PC-3 (cell line): ENCODE results near the gene INS. TPM values are rescaled to one million over a fixed set of nuclear protein-coding genes. Genes with fewer than 3 reads are reported as not detected.

Experiments
- ATAC-seq: fragments of 200-7000 bp; cut with Tn5 transposase; 2 replicates; pipeline ENCODE4 v1.9.1; 2020; ENCODE audit warnings: mild to moderate bottlenecking, moderate library complexity
- BruUV-seq: library from RNA; stranded (reverse); fragments of 400-500 nt; replicated peaks from 2 replicates; lab custom pipeline; 2021; lab: Mats Ljungman, UMichigan
- CTCF ChIA-PET: fragments of 300-600 bp; sonication (Branson Sonifier 250); formaldehyde crosslinking; loops from one replicate; lab custom pipeline; 2022; ENCODE audit warnings: antibody characterized with exemption; lab: Charles Lee
- POLR2A ChIA-PET: fragments of 300-600 bp; sonication (Branson Sonifier 250); formaldehyde crosslinking; loops from one replicate; lab custom pipeline; 2022; ENCODE audit warnings: antibody characterized with exemption; ENCODE audit not compliant: unreplicated experiment; lab: Charles Lee
- DNase-seq: peaks from one replicate; pipeline ENCODE4 v3.0.0-alpha.2; 2015
- H2AFZ ChIP-seq: fragments of 300-600 bp; sonication (generic); 2 replicates; pipeline ENCODE4 v1.6.0; 2016; ENCODE audit warnings: antibody characterized with exemption, low read length
- H3F3A ChIP-seq: fragments of 300-600 bp; sonication (generic); one replicate; pipeline ENCODE4 v1.6.0; 2017; ENCODE audit warnings: antibody characterized with exemption, low read length, control low read depth, mild to moderate bottlenecking; ENCODE audit not compliant: unreplicated experiment
- H3K27ac ChIP-seq: fragments of 300-600 bp; sonication (generic); 2 replicates; pipeline ENCODE4 v1.5.1; 2016; ENCODE audit warnings: mild to moderate bottlenecking, low read length
- H3K27me3 ChIP-seq: fragments of 300-600 bp; sonication (generic); 2 replicates; pipeline ENCODE4 v1.6.1; 2016; ENCODE audit warnings: low read length, mixed read lengths
- H3K36me3 ChIP-seq: fragments of 300-600 bp; sonication (generic); 2 replicates; pipeline ENCODE4 v1.6.1; 2016; ENCODE audit warnings: low read depth, mixed run types, low read length, mixed read lengths
- H3K4me1 ChIP-seq: fragments of 300-600 bp; sonication (generic); 2 replicates; pipeline ENCODE4 v1.5.1; 2016; ENCODE audit warnings: low read length; ENCODE audit not compliant: insufficient read depth
- H3K4me2 ChIP-seq: fragments of 300-600 bp; sonication (generic); 2 replicates; pipeline ENCODE4 v1.6.0; 2016; ENCODE audit warnings: low read length
- H3K4me3 ChIP-seq: fragments of 300-600 bp; sonication (generic); 2 replicates; pipeline ENCODE4 v1.5.1; 2016; ENCODE audit warnings: mild to moderate bottlenecking, low read length, mixed read lengths
- H3K79me2 ChIP-seq: fragments of 300-600 bp; sonication (generic); 2 replicates; pipeline ENCODE4 v1.6.1; 2017; ENCODE audit warnings: low read length, mixed read lengths
- H3K9ac ChIP-seq: fragments of 300-600 bp; sonication (generic); 2 replicates; pipeline ENCODE4 v1.6.0; 2016; ENCODE audit warnings: mild to moderate bottlenecking, low read length
- H3K9me2 ChIP-seq: fragments of 300-600 bp; sonication (generic); replicated peaks from 2 replicates; pipeline ENCODE4 v1.6.1; 2016; ENCODE audit warnings: mixed run types, low read length, mixed read lengths
- H3K9me3 ChIP-seq: fragments of 300-600 bp; sonication (generic); 2 replicates; pipeline ENCODE4 v1.6.1; 2016; ENCODE audit warnings: low read length, mixed read lengths
- H4K20me1 ChIP-seq: fragments of 300-600 bp; sonication (generic); 2 replicates; pipeline ENCODE4 v1.6.1; 2016; ENCODE audit warnings: low read length, mixed read lengths
- EZH2 ChIP-seq: fragments of 300-600 bp; sonication (generic); IDR thresholded peaks from one replicate; pipeline ENCODE4 v1.6.1; 2017; ENCODE audit warnings: antibody characterized with exemption, mild to moderate bottlenecking, low read length; ENCODE audit not compliant: unreplicated experiment
- EZH2phosphoT487 ChIP-seq: fragments of 300-600 bp; sonication (generic); IDR thresholded peaks from 2 replicates; pipeline ENCODE4 v1.6.1; 2018; ENCODE audit warnings: mild to moderate bottlenecking, antibody characterized with exemption, low read length, borderline replicate concordance
- intact Hi-C: fragments of 100-400 bp; cut with micrococcal nuclease; formaldehyde crosslinking; loops from 2 replicates; pipeline ENCODE4 v1.9.0; 2023
- total RNA-seq: library from RNA; depleted of rRNA; stranded (reverse); fragments of >200 nt; gene quantifications from 2 replicates; pipeline ENCODE4 v1.2.3, GENCODE V29; 2014
- TF ChIP-seq, protein P1 (sequence below): fragments of 300-600 bp; sonication (generic); conservative IDR thresholded peaks from 2 replicates; pipeline ENCODE4 v1.5.1; 2017; ENCODE audit warnings: antibody characterized with exemption, low read depth, mild to moderate bottlenecking, low read length

Gene INS
- total RNA-seq, 1 experiment from 2014 or later, result not detected

DNA sequence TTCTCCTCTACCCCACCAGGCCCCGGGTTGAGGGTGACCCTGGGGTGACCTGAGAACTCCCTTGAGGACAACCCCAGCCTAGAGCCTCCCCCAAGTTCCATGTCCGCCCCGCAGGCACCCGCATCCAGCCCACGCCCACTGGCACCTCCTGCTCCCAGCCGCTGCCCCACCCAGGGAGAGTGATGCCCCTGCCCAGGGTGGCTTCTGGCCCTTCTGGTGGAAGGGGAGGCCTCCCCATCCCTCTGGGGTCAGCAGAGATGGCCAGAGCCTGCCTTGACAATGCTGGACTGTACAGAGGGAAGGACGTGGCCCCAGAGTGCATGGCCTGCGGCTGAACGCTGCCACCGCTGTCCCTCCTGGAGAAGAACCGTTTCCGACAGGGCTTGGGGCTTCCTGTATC, 11.7 kb upstream of the INS start:
- Histone ChIP-seq H3K4me1 (peaks cover 30% of the 10 kb centered on the region), H3K9me2 (no peaks in the 10 kb centered on the region), H3K9me3 (no peaks in the 10 kb centered on the region), H3K27ac (no peak overlapping the region), H3K9ac (no peak overlapping the region), H3K4me3 (no peak overlapping the region), H4K20me1 (no peaks in the 10 kb centered on the region), H3K36me3 (no peaks in the 10 kb centered on the region), H3F3A (no peaks in the 10 kb centered on the region), H3K79me2 (no peaks in the 10 kb centered on the region), H2AFZ (no peak overlapping the region), H3K27me3 (no peaks in the 10 kb centered on the region), H3K4me2 (no peak overlapping the region)
- no peak for TF ChIP-seq EZH2
- no peak for TF ChIP-seq EZH2phosphoT487
- TF ChIP-seq, protein P1, sequence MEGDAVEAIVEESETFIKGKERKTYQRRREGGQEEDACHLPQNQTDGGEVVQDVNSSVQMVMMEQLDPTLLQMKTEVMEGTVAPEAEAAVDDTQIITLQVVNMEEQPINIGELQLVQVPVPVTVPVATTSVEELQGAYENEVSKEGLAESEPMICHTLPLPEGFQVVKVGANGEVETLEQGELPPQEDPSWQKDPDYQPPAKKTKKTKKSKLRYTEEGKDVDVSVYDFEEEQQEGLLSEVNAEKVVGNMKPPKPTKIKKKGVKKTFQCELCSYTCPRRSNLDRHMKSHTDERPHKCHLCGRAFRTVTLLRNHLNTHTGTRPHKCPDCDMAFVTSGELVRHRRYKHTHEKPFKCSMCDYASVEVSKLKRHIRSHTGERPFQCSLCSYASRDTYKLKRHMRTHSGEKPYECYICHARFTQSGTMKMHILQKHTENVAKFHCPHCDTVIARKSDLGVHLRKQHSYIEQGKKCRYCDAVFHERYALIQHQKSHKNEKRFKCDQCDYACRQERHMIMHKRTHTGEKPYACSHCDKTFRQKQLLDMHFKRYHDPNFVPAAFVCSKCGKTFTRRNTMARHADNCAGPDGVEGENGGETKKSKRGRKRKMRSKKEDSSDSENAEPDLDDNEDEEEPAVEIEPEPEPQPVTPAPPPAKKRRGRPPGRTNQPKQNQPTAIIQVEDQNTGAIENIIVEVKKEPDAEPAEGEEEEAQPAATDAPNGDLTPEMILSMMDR, result no peak
- no TSS peak for BruUV-seq
- no peak for DNase-seq
- POLR2A ChIA-PET, result no interaction called here
- no peak for ATAC-seq
- CTCF ChIA-PET, result no interaction called here
- intact Hi-C loops, result no loop called here

- intact Hi-C loops, result no loop called here
- H3K36me3 ChIP-seq, result no peaks in the 10 kb centered on the region
- TF ChIP-seq EZH2phosphoT487, result no peak
- no TSS peak for BruUV-seq
- POLR2A ChIA-PET, result interaction anchor here (0.6 kb wide), 1 partner anchor 176 kb away, joined by 4 read pairs; no protein-coding TSS in a partner anchor
- no peak within 1 kb of the TSS for H3K4me2 ChIP-seq
- no peaks in the 10 kb centered on the region for H3K9me2 ChIP-seq
- H3K9me3 ChIP-seq, result no peaks in the 10 kb centered on the region
- no peaks in the 10 kb centered on the region for H3K79me2 ChIP-seq
- no peaks in the 10 kb centered on the region for H3K27me3 ChIP-seq
- peaks cover 20% of the 10 kb centered on the region for H3K4me1 ChIP-seq
- no peaks in the 10 kb centered on the region for H4K20me1 ChIP-seq
- no peak within 1 kb of the TSS for H2AFZ ChIP-seq
- ATAC-seq (no peak), DNase-seq (no peak)
- H3K9ac ChIP-seq, result no peak within 1 kb of the TSS
- no peak within 1 kb of the TSS for H3K27ac ChIP-seq
- H3K4me3 ChIP-seq, result no peak within 1 kb of the TSS
- H3F3A ChIP-seq, result no peaks in the 10 kb centered on the region
- CTCF ChIA-PET, result no interaction called here
Observed at GRCh38 chr11:2171591-2172003, 10.6 kb upstream of the INS start, which contains the start of gene TH. TH (minus strand) TSS chr11:2171815; CDS start chr11:2171786, 29 bp downstream.

- no peak overlapping the region for H2AFZ ChIP-seq
- intact Hi-C loops, result no loop called here
- no peaks in the 10 kb centered on the region for H3K36me3 ChIP-seq
- H3K27ac ChIP-seq, result no peak overlapping the region
- no peaks in the 10 kb centered on the region for H3F3A ChIP-seq
- H3K27me3 ChIP-seq, result no peaks in the 10 kb centered on the region
- BruUV-seq, result no TSS peak
- CTCF ChIA-PET, result no interaction called here
- POLR2A ChIA-PET, result no interaction called here
- H3K4me2 ChIP-seq, result no peak overlapping the region
- DNase-seq, result no peak
- ATAC-seq, result no peak
- H3K9me2 ChIP-seq, result no peaks in the 10 kb centered on the region
- H4K20me1 ChIP-seq, result no peaks in the 10 kb centered on the region
- H3K79me2 ChIP-seq, result no peaks in the 10 kb centered on the region
- no peaks in the 10 kb centered on the region for H3K9me3 ChIP-seq
- no peak overlapping the region for H3K9ac ChIP-seq
- TF ChIP-seq EZH2phosphoT487 (no peak), EZH2 (no peak)
- TF ChIP-seq, protein P1, result no peak
- no peak overlapping the region for H3K4me3 ChIP-seq
- H3K4me1 ChIP-seq, result peaks cover 13% of the 10 kb centered on the region; the same call in 1 of the 2 replicates
Observed at GRCh38 chr11:2169626-2170570, 8.9 kb upstream of the INS start.
